Activated naive CD8-positive, alpha-beta T cell (primary cell): Measurements from ENCODE around the gene BOLA2B.
A peak's percentile ranks its signal among the peaks of the same experiment; 100 is the strongest.
"Not testable (repeated sequence)": the region's sequence is repeated elsewhere in the genome, so short reads cannot be mapped to it uniquely, and the experiment has no call there.

ENCODE experiments used
- H3K27ac Mint-ChIP-seq: one replicate; pipeline ENCODE4 v1.8.0; 2021; ENCODE audit warnings: mixed read lengths
- H3K27me3 Mint-ChIP-seq: one replicate; pipeline ENCODE4 v1.8.0; 2021; ENCODE audit warnings: mixed read lengths
- H3K36me3 Mint-ChIP-seq: one replicate; pipeline ENCODE4 v1.8.0; 2021; ENCODE audit warnings: mixed read lengths
- H3K4me1 Mint-ChIP-seq: one replicate; pipeline ENCODE4 v1.8.0; 2021; ENCODE audit warnings: low read depth, mixed read lengths
- H3K4me3 Mint-ChIP-seq: one replicate; pipeline ENCODE4 v1.8.0; 2021; ENCODE audit warnings: mild to moderate bottlenecking, mixed read lengths
- H3K9me3 Mint-ChIP-seq: one replicate; pipeline ENCODE4 v1.8.0; 2021; ENCODE audit warnings: low read depth, mixed read lengths

Gene BOLA2B

GRCh38 chr16:30186782-30187555 lies 6.5 kb downstream of the BOLA2B start:
- H3K27ac Mint-ChIP-seq, result peak overlapping the region; percentile 98
- peak overlapping the region; percentile 98 for H3K4me3 Mint-ChIP-seq
- H3K4me1 Mint-ChIP-seq, result peaks cover 24% of the 10 kb centered on the region
- H3K36me3 Mint-ChIP-seq, result peaks cover 7% of the 10 kb centered on the region
- H3K27me3 Mint-ChIP-seq, result no peaks in the 10 kb centered on the region
- no peaks in the 10 kb centered on the region for H3K9me3 Mint-ChIP-seq

- H3K9me3 Mint-ChIP-seq, result no peaks in the 10 kb centered on the region
- no peaks in the 10 kb centered on the region for H3K27me3 Mint-ChIP-seq
- H3K4me3 Mint-ChIP-seq, result peak overlapping the region; percentile 98
- peak overlapping the region; percentile 98 for H3K27ac Mint-ChIP-seq
- H3K36me3 Mint-ChIP-seq, result peaks cover 7% of the 10 kb centered on the region
- H3K4me1 Mint-ChIP-seq, result peaks cover 25% of the 10 kb centered on the region
Observed at GRCh38 chr16:30186444-30186781, 7.1 kb downstream of the BOLA2B start.

- Mint-ChIP-seq H3K9me3 (no peaks in the 10 kb centered on the region), H3K4me1 (peaks cover 25% of the 10 kb centered on the region), H3K27ac (peak overlapping the region; percentile 98), H3K4me3 (peak overlapping the region; percentile 98), H3K36me3 (peaks cover 7% of the 10 kb centered on the region), H3K27me3 (no peaks in the 10 kb centered on the region)
Observed at GRCh38 chr16:30185683-30186421, 7.6 kb downstream of the BOLA2B start.

GRCh38 chr16:30184891-30185682 lies 8.4 kb downstream of the BOLA2B start:
- Mint-ChIP-seq H3K36me3 (peaks cover 7% of the 10 kb centered on the region), H3K27ac (peak overlapping the region; percentile 98), H3K4me3 (peak overlapping the region; percentile 98), H3K4me1 (peaks cover 25% of the 10 kb centered on the region), H3K9me3 (no peaks in the 10 kb centered on the region), H3K27me3 (no peaks in the 10 kb centered on the region)

GRCh38 chr16:30184096-30184890 lies 9.2 kb downstream of the BOLA2B start:
- no peaks in the 10 kb centered on the region for H3K27me3 Mint-ChIP-seq
- H3K4me1 Mint-ChIP-seq, result peaks cover 25% of the 10 kb centered on the region
- peak overlapping the region; percentile 98 for H3K27ac Mint-ChIP-seq
- H3K9me3 Mint-ChIP-seq, result no peaks in the 10 kb centered on the region
- peak overlapping the region; percentile 98 for H3K4me3 Mint-ChIP-seq
- H3K36me3 Mint-ChIP-seq, result peaks cover 7% of the 10 kb centered on the region

- peaks cover 7% of the 10 kb centered on the region for H3K36me3 Mint-ChIP-seq
- H3K27ac Mint-ChIP-seq, result peak within 1 kb of the TSS; percentile 98
- H3K9me3 Mint-ChIP-seq, result no peaks in the 10 kb centered on the region
- no peaks in the 10 kb centered on the region for H3K27me3 Mint-ChIP-seq
- H3K4me1 Mint-ChIP-seq, result peaks cover 25% of the 10 kb centered on the region
- H3K4me3 Mint-ChIP-seq, result peak within 1 kb of the TSS; percentile 98
Observed at GRCh38 chr16:30183233-30184095, 10.0 kb downstream of the BOLA2B start, which contains the start of gene CORO1A. CORO1A (plus strand) TSS chr16:30183602; CDS start chr16:30185210, 1,608 bp downstream.

GRCh38 chr16:30180741-30181140 lies 12.7 kb downstream of the BOLA2B start:
- Mint-ChIP-seq H3K27ac (peak overlapping the region; percentile 50), H3K4me3 (peak overlapping the region; percentile 35), H3K27me3 (no peaks in the 10 kb centered on the region), H3K36me3 (peaks cover 3% of the 10 kb centered on the region), H3K4me1 (peaks cover 12% of the 10 kb centered on the region), H3K9me3 (no peaks in the 10 kb centered on the region)

GRCh38 chr16:30179931-30180330 lies 13.5 kb downstream of the BOLA2B start:
- no peaks in the 10 kb centered on the region for H3K9me3 Mint-ChIP-seq

GRCh38 chr16:30179195-30179594 lies 14.3 kb downstream of the BOLA2B start:
- H3K4me1 Mint-ChIP-seq, result peaks cover 8% of the 10 kb centered on the region
- no peak overlapping the region for H3K27ac Mint-ChIP-seq
- no peaks in the 10 kb centered on the region for H3K9me3 Mint-ChIP-seq
- no peak overlapping the region for H3K4me3 Mint-ChIP-seq
- no peaks in the 10 kb centered on the region for H3K36me3 Mint-ChIP-seq
- H3K27me3 Mint-ChIP-seq, result no peaks in the 10 kb centered on the region

More at GRCh38 chr16:30179931-30180330, 13.5 kb downstream of the BOLA2B start:
- Mint-ChIP-seq H3K36me3 (peaks cover 3% of the 10 kb centered on the region), H3K4me1 (peaks cover 12% of the 10 kb centered on the region), H3K27ac (no peak overlapping the region), H3K27me3 (no peaks in the 10 kb centered on the region), H3K4me3 (no peak overlapping the region)

- not testable (repeated sequence) for H3K9me3 Mint-ChIP-seq, H3K27ac Mint-ChIP-seq, H3K4me1 Mint-ChIP-seq, H3K27me3 Mint-ChIP-seq, H3K4me3 Mint-ChIP-seq, H3K36me3 Mint-ChIP-seq
Observed at GRCh38 chr16:30176876-30177275, 16.6 kb downstream of the BOLA2B start.

GRCh38 chr16:30173054-30173453 lies 20.4 kb downstream of the BOLA2B start:
- Mint-ChIP-seq H3K27ac (no peak overlapping the region), H3K4me1 (peaks cover 1% of the 10 kb centered on the region), H3K36me3 (no peaks in the 10 kb centered on the region), H3K27me3 (no peaks in the 10 kb centered on the region), H3K9me3 (no peaks in the 10 kb centered on the region), H3K4me3 (no peak overlapping the region)

- H3K9me3 Mint-ChIP-seq, H3K27ac Mint-ChIP-seq, H3K36me3 Mint-ChIP-seq, H3K4me3 Mint-ChIP-seq, H3K27me3 Mint-ChIP-seq: not testable (repeated sequence)
- peaks cover 21% of the 10 kb centered on the region for H3K4me1 Mint-ChIP-seq
Observed at GRCh38 chr16:30170145-30170544, 23.3 kb downstream of the BOLA2B start.

- peaks cover 25% of the 10 kb centered on the region for H3K4me1 Mint-ChIP-seq
- H3K9me3 Mint-ChIP-seq, H3K36me3 Mint-ChIP-seq, H3K27me3 Mint-ChIP-seq, H3K27ac Mint-ChIP-seq, H3K4me3 Mint-ChIP-seq: not testable (repeated sequence)
Observed at GRCh38 chr16:30169416-30169815, 24.1 kb downstream of the BOLA2B start.

- H3K36me3 Mint-ChIP-seq, H3K27me3 Mint-ChIP-seq, H3K9me3 Mint-ChIP-seq, H3K4me3 Mint-ChIP-seq, H3K27ac Mint-ChIP-seq: not testable (repeated sequence)
- peaks cover 27% of the 10 kb centered on the region for H3K4me1 Mint-ChIP-seq
Observed at GRCh38 chr16:30168746-30169145, 24.7 kb downstream of the BOLA2B start.
